ENCODE data around the gene RBM34.
"Not testable (repeated sequence)": the region's sequence is repeated elsewhere in the genome, so short reads cannot be mapped to it uniquely, and the experiment has no call there.

DNA sequence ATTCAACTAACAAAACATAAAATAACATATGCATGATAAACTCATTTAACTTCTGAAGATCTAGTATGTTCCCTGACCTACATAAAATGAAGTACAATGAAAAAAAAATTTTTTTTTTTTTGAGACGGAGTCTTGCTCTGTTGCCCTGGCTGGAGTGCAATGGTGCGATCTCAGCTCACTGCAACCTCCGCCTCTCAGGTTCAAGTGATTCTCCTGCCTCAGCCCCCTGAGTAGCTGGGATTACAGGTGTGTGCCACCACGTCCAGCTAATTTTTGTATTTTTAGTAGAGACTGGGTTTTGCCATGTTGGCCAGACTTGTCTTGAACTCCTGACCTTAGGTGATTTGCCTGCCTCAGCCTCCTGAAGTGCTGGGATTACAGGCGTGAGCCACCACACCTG lies 41.4 kb upstream of the RBM34 start:
- TF ChIP-seq, protein P1, sequence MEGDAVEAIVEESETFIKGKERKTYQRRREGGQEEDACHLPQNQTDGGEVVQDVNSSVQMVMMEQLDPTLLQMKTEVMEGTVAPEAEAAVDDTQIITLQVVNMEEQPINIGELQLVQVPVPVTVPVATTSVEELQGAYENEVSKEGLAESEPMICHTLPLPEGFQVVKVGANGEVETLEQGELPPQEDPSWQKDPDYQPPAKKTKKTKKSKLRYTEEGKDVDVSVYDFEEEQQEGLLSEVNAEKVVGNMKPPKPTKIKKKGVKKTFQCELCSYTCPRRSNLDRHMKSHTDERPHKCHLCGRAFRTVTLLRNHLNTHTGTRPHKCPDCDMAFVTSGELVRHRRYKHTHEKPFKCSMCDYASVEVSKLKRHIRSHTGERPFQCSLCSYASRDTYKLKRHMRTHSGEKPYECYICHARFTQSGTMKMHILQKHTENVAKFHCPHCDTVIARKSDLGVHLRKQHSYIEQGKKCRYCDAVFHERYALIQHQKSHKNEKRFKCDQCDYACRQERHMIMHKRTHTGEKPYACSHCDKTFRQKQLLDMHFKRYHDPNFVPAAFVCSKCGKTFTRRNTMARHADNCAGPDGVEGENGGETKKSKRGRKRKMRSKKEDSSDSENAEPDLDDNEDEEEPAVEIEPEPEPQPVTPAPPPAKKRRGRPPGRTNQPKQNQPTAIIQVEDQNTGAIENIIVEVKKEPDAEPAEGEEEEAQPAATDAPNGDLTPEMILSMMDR (IDR thresholded peaks at IDR 0.05): not testable (repeated sequence)
- not testable (repeated sequence) for TF ChIP-seq POLR2AphosphoS5 (IDR thresholded peaks at IDR 0.05; ENCODE audit: low read depth, low read length); SIN3A (IDR thresholded peaks at IDR 0.05; ENCODE audit: borderline replicate concordance, insufficient read depth, low read depth, low read length)

Data from Panc1 (cell line).